ENCODE measurements around the gene BHLHE41.

BHLHE41 gene

DNA sequence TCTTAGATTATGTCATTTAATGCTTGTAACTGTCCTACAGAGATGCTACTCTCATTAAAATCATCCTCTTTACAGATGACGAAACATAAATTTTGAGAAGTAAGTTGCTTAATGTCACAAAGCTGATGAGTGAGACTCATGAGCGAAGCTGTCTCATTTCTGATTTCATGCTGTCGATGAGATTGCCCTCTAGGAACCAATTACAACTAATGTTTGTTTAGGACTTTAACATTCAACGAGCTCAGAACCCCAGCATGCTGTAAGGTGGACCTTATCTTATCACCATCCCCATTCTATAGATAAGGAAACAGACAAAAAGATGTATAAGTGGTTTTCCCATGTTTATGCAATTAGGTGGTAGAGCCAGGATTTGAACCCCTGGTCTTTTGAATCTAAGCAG, 23.1 kb downstream of the BHLHE41 start:
- Histone ChIP-seq H2BK120ac (ENCODE audit: low read depth, low read length) (no peak overlapping the region), H3K27me3 (ENCODE audit: control insufficient read depth in 1 of 2, insufficient read depth in 1 of 2, low read length in 2 of 2) (no peaks in the 10 kb centered on the region), H4K91ac (ENCODE audit: low read length) (no peak overlapping the region), H2BK5ac (ENCODE audit: low read depth, low read length, poor library complexity, severe bottlenecking) (no peak overlapping the region), H3K4me1 (ENCODE audit: control insufficient read depth, insufficient read depth, low read depth, low read length) (no peaks in the 10 kb centered on the region), H3K36me3 (ENCODE audit: control insufficient read depth in 1 of 2, insufficient read depth in 2 of 2, low read depth in 1 of 2, low read length in 2 of 2) (no peaks in the 10 kb centered on the region), H3K4me2 (ENCODE audit: low read length, poor library complexity, severe bottlenecking) (no peak overlapping the region), H2AFZ (ENCODE audit: low read depth, low read length) (no peak overlapping the region), H3K4me3 (ENCODE audit: insufficient read depth in 1 of 2, low read depth in 1 of 2, low read length in 2 of 2) (no peak overlapping the region), H3K9ac (ENCODE audit: low read length) (no peak overlapping the region), H2BK12ac (ENCODE audit: low read length in 2 of 2) (no peak overlapping the region), H3K14ac (ENCODE audit: low read length in 2 of 2) (no peak overlapping the region), H3K79me1 (replicated peaks; ENCODE audit: low read length, poor library complexity, severe bottlenecking) (no peaks in the 10 kb centered on the region), H3K23ac (ENCODE audit: low read length in 2 of 2) (no peak overlapping the region), H2AK5ac (ENCODE audit: low read length, severe bottlenecking) (no peak overlapping the region), H3K18ac (ENCODE audit: low read depth in 1 of 2, low read length in 2 of 2) (no peak overlapping the region), H2BK15ac (ENCODE audit: low read depth, poor library complexity, severe bottlenecking) (no peak overlapping the region), H3K9me3 (ENCODE audit: control insufficient read depth, low read length) (no peaks in the 10 kb centered on the region), H3K4ac (ENCODE audit: low read depth in 1 of 2, low read length in 2 of 2) (no peak overlapping the region), H4K8ac (ENCODE audit: low read length) (no peak overlapping the region), H3K27ac (ENCODE audit: low read length, poor library complexity, severe bottlenecking) (no peak overlapping the region)
- 92% methylated on average over 3 of the region's 4 CpGs for WGBS
- DNase-seq = no peak

GRCh38 chr12:26101350-26101734, 23.5 kb downstream of the BHLHE41 start:
- H3K79me1 ChIP-seq (replicated peaks; ENCODE audit: low read length, poor library complexity, severe bottlenecking) = no peaks in the 10 kb centered on the region
- H2BK120ac ChIP-seq (ENCODE audit: low read depth, low read length) = no peak overlapping the region
- H3K9ac ChIP-seq (ENCODE audit: low read length) = no peak overlapping the region
- H3K36me3 ChIP-seq (ENCODE audit: control insufficient read depth in 1 of 2, insufficient read depth in 2 of 2, low read depth in 1 of 2, low read length in 2 of 2) = no peaks in the 10 kb centered on the region
- H3K14ac ChIP-seq (ENCODE audit: low read length in 2 of 2) = no peak overlapping the region
- H2BK15ac ChIP-seq (ENCODE audit: low read depth, poor library complexity, severe bottlenecking) = no peak overlapping the region
- H2BK12ac ChIP-seq (ENCODE audit: low read length in 2 of 2) = no peak overlapping the region
- peak overlapping the region; percentile 6 for H4K91ac ChIP-seq (ENCODE audit: low read length)
- H2AFZ ChIP-seq (ENCODE audit: low read depth, low read length) = no peak overlapping the region
- H3K4me2 ChIP-seq (ENCODE audit: low read length, poor library complexity, severe bottlenecking) = no peak overlapping the region
- no peak overlapping the region for H2AK5ac ChIP-seq (ENCODE audit: low read length, severe bottlenecking)
- H4K8ac ChIP-seq (ENCODE audit: low read length) = no peak overlapping the region
- H2BK5ac ChIP-seq (ENCODE audit: low read depth, low read length, poor library complexity, severe bottlenecking) = no peak overlapping the region
- no peak for DNase-seq
- no peak overlapping the region for H3K4me3 ChIP-seq (ENCODE audit: insufficient read depth in 1 of 2, low read depth in 1 of 2, low read length in 2 of 2)
- H3K23ac ChIP-seq (ENCODE audit: low read length in 2 of 2) = no peak overlapping the region
- no peak overlapping the region for H3K4ac ChIP-seq (ENCODE audit: low read depth in 1 of 2, low read length in 2 of 2)
- H3K27ac ChIP-seq (ENCODE audit: low read length, poor library complexity, severe bottlenecking) = no peak overlapping the region
- H3K18ac ChIP-seq (ENCODE audit: low read depth in 1 of 2, low read length in 2 of 2) = no peak overlapping the region
- 79% methylated on average over 3 of the region's 3 CpGs for WGBS
- H3K4me1 ChIP-seq (ENCODE audit: control insufficient read depth, insufficient read depth, low read depth, low read length) = no peaks in the 10 kb centered on the region
- H3K9me3 ChIP-seq (ENCODE audit: control insufficient read depth, low read length) = no peaks in the 10 kb centered on the region
- no peaks in the 10 kb centered on the region for H3K27me3 ChIP-seq (ENCODE audit: control insufficient read depth in 1 of 2, insufficient read depth in 1 of 2, low read length in 2 of 2)

DNA sequence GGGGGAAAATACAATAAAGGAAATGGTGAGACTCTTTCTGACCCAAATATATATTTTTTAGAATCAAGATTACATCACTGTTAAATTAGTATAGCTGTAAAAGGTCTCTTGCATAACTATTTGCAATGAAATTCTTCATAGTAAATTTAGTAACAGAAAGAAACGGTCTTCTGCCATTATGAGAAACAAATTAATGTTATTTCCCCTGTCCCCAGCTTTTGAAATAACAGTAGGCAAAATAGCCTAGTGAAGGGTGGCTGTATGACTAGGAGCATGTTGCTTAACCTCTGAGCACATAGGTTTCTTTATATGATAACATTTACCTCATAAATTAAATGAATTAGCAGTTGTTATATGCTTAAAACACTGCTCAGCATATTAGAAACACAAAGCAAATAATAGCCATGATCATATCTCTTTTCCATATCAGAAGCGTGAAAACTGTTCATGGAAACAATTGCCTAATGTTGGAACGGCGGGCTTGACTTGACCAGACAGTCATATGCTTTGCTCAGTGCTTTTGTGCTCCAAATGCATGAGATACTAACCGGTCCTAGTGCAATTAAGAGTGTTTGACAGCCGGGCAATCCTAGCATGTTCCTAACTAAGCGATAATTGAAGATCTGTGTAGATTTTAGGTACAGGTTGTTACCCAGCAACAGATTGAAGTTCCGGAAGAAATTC, 24.0 kb downstream of the BHLHE41 start:
- no peak overlapping the region for H3K27ac ChIP-seq (ENCODE audit: low read length, poor library complexity, severe bottlenecking)
- H3K4me2 ChIP-seq (ENCODE audit: low read length, poor library complexity, severe bottlenecking) = no peak overlapping the region
- H3K23ac ChIP-seq (ENCODE audit: low read length in 2 of 2) = no peak overlapping the region
- H3K4me3 ChIP-seq (ENCODE audit: insufficient read depth in 1 of 2, low read depth in 1 of 2, low read length in 2 of 2) = no peak overlapping the region
- H3K27me3 ChIP-seq (ENCODE audit: control insufficient read depth in 1 of 2, insufficient read depth in 1 of 2, low read length in 2 of 2) = no peaks in the 10 kb centered on the region
- DNase-seq = no peak
- no peak overlapping the region for H3K9ac ChIP-seq (ENCODE audit: low read length)
- H3K79me1 ChIP-seq (replicated peaks; ENCODE audit: low read length, poor library complexity, severe bottlenecking) = no peaks in the 10 kb centered on the region
- H2BK5ac ChIP-seq (ENCODE audit: low read depth, low read length, poor library complexity, severe bottlenecking) = no peak overlapping the region
- H3K36me3 ChIP-seq (ENCODE audit: control insufficient read depth in 1 of 2, insufficient read depth in 2 of 2, low read depth in 1 of 2, low read length in 2 of 2) = peaks cover 0 to under 1% of the 10 kb centered on the region in 2 experiments
- no peak overlapping the region for H3K18ac ChIP-seq (ENCODE audit: low read depth in 1 of 2, low read length in 2 of 2)
- no peak overlapping the region for H3K14ac ChIP-seq (ENCODE audit: low read length in 2 of 2)
- no peak overlapping the region for H2BK15ac ChIP-seq (ENCODE audit: low read depth, poor library complexity, severe bottlenecking)
- 95% methylated on average over 5 of the region's 8 CpGs for WGBS
- no peaks in the 10 kb centered on the region for H3K9me3 ChIP-seq (ENCODE audit: control insufficient read depth, low read length)
- no peaks in the 10 kb centered on the region for H3K4me1 ChIP-seq (ENCODE audit: control insufficient read depth, insufficient read depth, low read depth, low read length)
- H3K4ac ChIP-seq (ENCODE audit: low read depth in 1 of 2, low read length in 2 of 2) = no peak overlapping the region
- no peak overlapping the region for H4K8ac ChIP-seq (ENCODE audit: low read length)
- no peak overlapping the region for H2BK120ac ChIP-seq (ENCODE audit: low read depth, low read length)
- no peak overlapping the region for H4K91ac ChIP-seq (ENCODE audit: low read length)
- H2AK5ac ChIP-seq (ENCODE audit: low read length, severe bottlenecking) = no peak overlapping the region
- H2AFZ ChIP-seq (ENCODE audit: low read depth, low read length) = no peak overlapping the region
- H2BK12ac ChIP-seq (ENCODE audit: low read length in 2 of 2) = no peak overlapping the region

DNA sequence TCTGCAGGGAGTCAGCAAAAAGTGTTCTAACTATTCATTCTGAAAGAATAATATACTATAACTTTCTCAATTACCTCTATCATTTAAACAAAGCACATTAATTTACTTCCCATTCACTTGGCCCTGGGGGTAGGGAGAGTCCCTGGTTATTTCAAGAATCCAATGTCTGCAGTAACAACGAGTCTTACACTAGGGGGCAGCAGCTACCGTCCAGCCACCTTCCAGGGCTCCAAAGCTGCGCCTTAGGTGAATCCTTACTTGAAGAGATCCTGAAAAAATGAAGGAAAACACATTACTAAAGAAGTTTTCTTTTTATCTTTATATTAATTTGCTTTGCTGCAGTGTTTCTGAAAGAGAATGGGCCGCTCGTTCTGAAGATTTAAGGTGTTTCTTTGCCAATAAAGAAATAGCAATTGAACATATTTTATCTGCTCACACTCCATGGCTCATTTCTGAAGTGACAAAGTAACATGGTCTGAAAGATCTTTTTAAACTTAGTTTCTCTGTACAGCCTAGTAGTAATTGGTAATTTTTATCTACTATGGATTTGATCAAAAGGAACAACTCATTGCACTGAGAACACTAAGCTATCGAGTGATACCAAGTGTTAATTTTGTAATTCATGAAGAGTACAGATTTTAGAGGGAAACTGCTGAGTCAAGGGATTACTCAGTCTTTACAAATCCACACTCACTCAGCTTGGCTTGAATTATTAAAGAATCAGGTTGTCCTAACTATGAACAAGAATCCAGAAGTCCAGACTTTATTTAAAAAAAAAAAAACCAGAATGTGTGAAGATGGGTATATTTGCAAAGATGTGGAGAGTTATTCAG, 27.6 kb downstream of the BHLHE41 start:
- peak; percentile 75 for DNase-seq
- WGBS = 0% methylated on average over 2 of the region's 6 CpGs
- H2BK12ac ChIP-seq (ENCODE audit: low read length in 2 of 2) = no peak overlapping the region

More for the DNA sequence above, 27.6 kb downstream of the BHLHE41 start:
- no peaks in the 10 kb centered on the region for H3K79me1 ChIP-seq (replicated peaks; ENCODE audit: low read length, poor library complexity, severe bottlenecking)
- no peak overlapping the region for H2AK5ac ChIP-seq (ENCODE audit: low read length, severe bottlenecking)
- no peak overlapping the region for H2BK5ac ChIP-seq (ENCODE audit: low read depth, low read length, poor library complexity, severe bottlenecking)
- no peak overlapping the region for H3K4ac ChIP-seq (ENCODE audit: low read depth in 1 of 2, low read length in 2 of 2)
- no peak overlapping the region for H3K27ac ChIP-seq (ENCODE audit: low read length, poor library complexity, severe bottlenecking)
- H3K9ac ChIP-seq (ENCODE audit: low read length) = peak overlapping the region; percentile 85
- no peak overlapping the region for H4K91ac ChIP-seq (ENCODE audit: low read length)
- peak overlapping the region in 1 of 2 experiments; percentile 50 for H3K4me3 ChIP-seq (ENCODE audit: insufficient read depth in 1 of 2, low read depth in 1 of 2, low read length in 2 of 2)
- H3K4me2 ChIP-seq (ENCODE audit: low read length, poor library complexity, severe bottlenecking) = no peak overlapping the region
- H3K9me3 ChIP-seq (ENCODE audit: control insufficient read depth, low read length) = no peaks in the 10 kb centered on the region
- peaks cover 0 to 3% of the 10 kb centered on the region in 2 experiments for H3K36me3 ChIP-seq (ENCODE audit: control insufficient read depth in 1 of 2, insufficient read depth in 2 of 2, low read depth in 1 of 2, low read length in 2 of 2)
- H3K4me1 ChIP-seq (ENCODE audit: control insufficient read depth, insufficient read depth, low read depth, low read length) = peaks cover 2% of the 10 kb centered on the region
- no peak overlapping the region for H3K23ac ChIP-seq (ENCODE audit: low read length in 2 of 2)
- no peak overlapping the region for H2BK15ac ChIP-seq (ENCODE audit: low read depth, poor library complexity, severe bottlenecking)
- H3K18ac ChIP-seq (ENCODE audit: low read depth in 1 of 2, low read length in 2 of 2) = no peak overlapping the region
- no peak overlapping the region for H3K14ac ChIP-seq (ENCODE audit: low read length in 2 of 2)
- no peak overlapping the region for H4K8ac ChIP-seq (ENCODE audit: low read length)
- H2BK120ac ChIP-seq (ENCODE audit: low read depth, low read length) = no peak overlapping the region
- H3K27me3 ChIP-seq (ENCODE audit: control insufficient read depth in 1 of 2, insufficient read depth in 1 of 2, low read length in 2 of 2) = no peaks in the 10 kb centered on the region
- H2AFZ ChIP-seq (ENCODE audit: low read depth, low read length) = no peak overlapping the region
